Measurements from ENCODE around the gene PPBP.

GRCh38 chr4:74016068-74016467 lies 28.1 kb upstream of the PPBP start:
- TF ChIP-seq CTCF (IDR thresholded peaks at IDR 0.05; ENCODE audit: low read depth, low read length, missing input control) (no peak), HNF4A (conservative IDR thresholded peaks at IDR 0.05) (no peak), FOXA1 (IDR thresholded peaks at IDR 0.05) (no peak), EGR1 (IDR thresholded peaks at IDR 0.05; ENCODE audit: low read depth in 2 of 2) (no peak), GABPA (IDR thresholded peaks at IDR 0.05 in 1 of 2, conservative IDR thresholded peaks at IDR 0.05 in 1 of 2) (no peak), YY1 (IDR thresholded peaks at IDR 0.05) (no peak)
- TF ChIP-seq, protein P1, sequence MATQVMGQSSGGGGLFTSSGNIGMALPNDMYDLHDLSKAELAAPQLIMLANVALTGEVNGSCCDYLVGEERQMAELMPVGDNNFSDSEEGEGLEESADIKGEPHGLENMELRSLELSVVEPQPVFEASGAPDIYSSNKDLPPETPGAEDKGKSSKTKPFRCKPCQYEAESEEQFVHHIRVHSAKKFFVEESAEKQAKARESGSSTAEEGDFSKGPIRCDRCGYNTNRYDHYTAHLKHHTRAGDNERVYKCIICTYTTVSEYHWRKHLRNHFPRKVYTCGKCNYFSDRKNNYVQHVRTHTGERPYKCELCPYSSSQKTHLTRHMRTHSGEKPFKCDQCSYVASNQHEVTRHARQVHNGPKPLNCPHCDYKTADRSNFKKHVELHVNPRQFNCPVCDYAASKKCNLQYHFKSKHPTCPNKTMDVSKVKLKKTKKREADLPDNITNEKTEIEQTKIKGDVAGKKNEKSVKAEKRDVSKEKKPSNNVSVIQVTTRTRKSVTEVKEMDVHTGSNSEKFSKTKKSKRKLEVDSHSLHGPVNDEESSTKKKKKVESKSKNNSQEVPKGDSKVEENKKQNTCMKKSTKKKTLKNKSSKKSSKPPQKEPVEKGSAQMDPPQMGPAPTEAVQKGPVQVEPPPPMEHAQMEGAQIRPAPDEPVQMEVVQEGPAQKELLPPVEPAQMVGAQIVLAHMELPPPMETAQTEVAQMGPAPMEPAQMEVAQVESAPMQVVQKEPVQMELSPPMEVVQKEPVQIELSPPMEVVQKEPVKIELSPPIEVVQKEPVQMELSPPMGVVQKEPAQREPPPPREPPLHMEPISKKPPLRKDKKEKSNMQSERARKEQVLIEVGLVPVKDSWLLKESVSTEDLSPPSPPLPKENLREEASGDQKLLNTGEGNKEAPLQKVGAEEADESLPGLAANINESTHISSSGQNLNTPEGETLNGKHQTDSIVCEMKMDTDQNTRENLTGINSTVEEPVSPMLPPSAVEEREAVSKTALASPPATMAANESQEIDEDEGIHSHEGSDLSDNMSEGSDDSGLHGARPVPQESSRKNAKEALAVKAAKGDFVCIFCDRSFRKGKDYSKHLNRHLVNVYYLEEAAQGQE (IDR thresholded peaks at IDR 0.05), result no peak
- TF ChIP-seq, protein P2, sequence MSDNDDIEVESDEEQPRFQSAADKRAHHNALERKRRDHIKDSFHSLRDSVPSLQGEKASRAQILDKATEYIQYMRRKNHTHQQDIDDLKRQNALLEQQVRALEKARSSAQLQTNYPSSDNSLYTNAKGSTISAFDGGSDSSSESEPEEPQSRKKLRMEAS (IDR thresholded peaks at IDR 0.05), result no peak
